ENCODE measurements around the gene AUTS2. TPM values are rescaled to one million over a fixed set of nuclear protein-coding genes. Genes with fewer than 3 reads are reported as not detected.
"Not testable (repeated sequence)": the region's sequence is repeated elsewhere in the genome, so short reads cannot be mapped to it uniquely, and the experiment has no call there.

AUTS2 gene
- total and polyA plus RNA-seq, 10 of the 15 experiments (the other 5 are each of a cell fraction or from before 2014, with no cell fraction given), result 6.4 to 55.6 (median 21.6) TPM

DNA sequence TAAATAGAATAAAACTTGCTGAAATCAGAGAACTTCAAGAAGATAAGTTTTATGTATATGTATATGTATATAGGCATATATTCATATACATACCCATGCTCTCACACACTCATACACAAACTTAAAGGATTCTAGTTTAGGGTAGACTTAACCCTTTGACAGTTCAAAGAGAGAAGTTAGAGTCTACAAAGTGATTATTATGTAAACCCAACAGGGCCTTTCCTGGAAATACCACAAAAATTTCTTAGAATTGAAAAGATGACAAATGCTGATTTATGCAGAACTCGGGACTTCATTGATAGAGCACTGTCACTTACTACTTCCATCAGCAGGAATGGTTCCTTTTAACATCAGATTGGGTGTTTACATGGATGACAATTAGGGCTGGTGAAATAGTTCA, 763.5 kb downstream of the AUTS2 start:
- ATAC-seq (no peak), FAIRE-seq (no peak), DNase-seq (ENCODE audit: low read depth, low spot score) (no peak)
- H3K4me1 ChIP-seq (ENCODE audit: control insufficient read depth, insufficient read depth, low read length), result no peaks in the 10 kb centered on the region
- no peak overlapping the region for H3K9ac ChIP-seq (ENCODE audit: control insufficient read depth, insufficient read depth, low read length)
- in situ Hi-C loops (cut with MboI) (no loop called here), intact Hi-C loops (cut with micrococcal nuclease; ENCODE audit: unreplicated experiment) (no loop called here)
- no peak overlapping the region for H3K4me2 ChIP-seq (ENCODE audit: control insufficient read depth, insufficient read depth)
- no peaks in the 10 kb centered on the region; a peak in 1 of 4 replicates for H3K36me3 ChIP-seq (ENCODE audit: control insufficient read depth in 2 of 2, insufficient read depth in 2 of 2, low read length in 1 of 2)
- H3K27me3 ChIP-seq (replicated peaks in 1 of 2; ENCODE audit: control insufficient read depth in 2 of 2, insufficient read depth in 2 of 2, low read length in 1 of 2), result no peaks in the 10 kb centered on the region
- no peak overlapping the region for H3K27ac ChIP-seq (ENCODE audit: control insufficient read depth, insufficient read depth)
- H4K20me1 ChIP-seq (ENCODE audit: control insufficient read depth, insufficient read depth), result no peaks in the 10 kb centered on the region
- 0% methylated on average over 1 of the region's 1 CpG for WGBS (ENCODE audit: insufficient coverage, insufficient replicate concordance, low lambda C conversion rate, missing lambda C conversion rate)
- TF ChIP-seq ASH2L (IDR thresholded peaks at IDR 0.05; ENCODE audit: borderline replicate concordance, low read depth) (no peak), KDM1A (IDR thresholded peaks at IDR 0.05; ENCODE audit: borderline replicate concordance) (no peak), TCF3 (IDR thresholded peaks at IDR 0.05; ENCODE audit: borderline replicate concordance, insufficient read depth, low read depth, low read length) (no peak), SREBF1 (IDR thresholded peaks at IDR 0.05; ENCODE audit: low read length) (no peak), JUND (IDR thresholded peaks at IDR 0.05; ENCODE audit: low read depth, low read length) (no peak)
- TF ChIP-seq, protein P1, sequence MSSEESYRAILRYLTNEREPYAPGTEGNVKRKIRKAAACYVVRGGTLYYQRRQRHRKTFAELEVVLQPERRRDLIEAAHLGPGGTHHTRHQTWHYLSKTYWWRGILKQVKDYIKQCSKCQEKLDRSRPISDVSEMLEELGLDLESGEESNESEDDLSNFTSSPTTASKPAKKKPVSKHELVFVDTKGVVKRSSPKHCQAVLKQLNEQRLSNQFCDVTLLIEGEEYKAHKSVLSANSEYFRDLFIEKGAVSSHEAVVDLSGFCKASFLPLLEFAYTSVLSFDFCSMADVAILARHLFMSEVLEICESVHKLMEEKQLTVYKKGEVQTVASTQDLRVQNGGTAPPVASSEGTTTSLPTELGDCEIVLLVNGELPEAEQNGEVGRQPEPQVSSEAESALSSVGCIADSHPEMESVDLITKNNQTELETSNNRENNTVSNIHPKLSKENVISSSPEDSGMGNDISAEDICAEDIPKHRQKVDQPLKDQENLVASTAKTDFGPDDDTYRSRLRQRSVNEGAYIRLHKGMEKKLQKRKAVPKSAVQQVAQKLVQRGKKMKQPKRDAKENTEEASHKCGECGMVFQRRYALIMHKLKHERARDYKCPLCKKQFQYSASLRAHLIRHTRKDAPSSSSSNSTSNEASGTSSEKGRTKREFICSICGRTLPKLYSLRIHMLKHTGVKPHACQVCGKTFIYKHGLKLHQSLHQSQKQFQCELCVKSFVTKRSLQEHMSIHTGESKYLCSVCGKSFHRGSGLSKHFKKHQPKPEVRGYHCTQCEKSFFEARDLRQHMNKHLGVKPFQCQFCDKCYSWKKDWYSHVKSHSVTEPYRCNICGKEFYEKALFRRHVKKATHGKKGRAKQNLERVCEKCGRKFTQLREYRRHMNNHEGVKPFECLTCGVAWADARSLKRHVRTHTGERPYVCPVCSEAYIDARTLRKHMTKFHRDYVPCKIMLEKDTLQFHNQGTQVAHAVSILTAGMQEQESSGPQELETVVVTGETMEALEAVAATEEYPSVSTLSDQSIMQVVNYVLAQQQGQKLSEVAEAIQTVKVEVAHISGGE (CRISPR knock-in tag; IDR thresholded peaks at IDR 0.05), result no peak
- TF ChIP-seq, protein P2, sequence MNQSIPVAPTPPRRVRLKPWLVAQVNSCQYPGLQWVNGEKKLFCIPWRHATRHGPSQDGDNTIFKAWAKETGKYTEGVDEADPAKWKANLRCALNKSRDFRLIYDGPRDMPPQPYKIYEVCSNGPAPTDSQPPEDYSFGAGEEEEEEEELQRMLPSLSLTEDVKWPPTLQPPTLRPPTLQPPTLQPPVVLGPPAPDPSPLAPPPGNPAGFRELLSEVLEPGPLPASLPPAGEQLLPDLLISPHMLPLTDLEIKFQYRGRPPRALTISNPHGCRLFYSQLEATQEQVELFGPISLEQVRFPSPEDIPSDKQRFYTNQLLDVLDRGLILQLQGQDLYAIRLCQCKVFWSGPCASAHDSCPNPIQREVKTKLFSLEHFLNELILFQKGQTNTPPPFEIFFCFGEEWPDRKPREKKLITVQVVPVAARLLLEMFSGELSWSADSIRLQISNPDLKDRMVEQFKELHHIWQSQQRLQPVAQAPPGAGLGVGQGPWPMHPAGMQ (IDR thresholded peaks at IDR 0.05; ENCODE audit: borderline replicate concordance), result no peak
- RAD21 ChIA-PET (ENCODE audit: unreplicated experiment), result no interaction called here
- BruUV-seq (replicated peaks), result no TSS peak
- CTCF ChIA-PET, result no interaction called here
- POLR2A ChIA-PET, result no interaction called here
- SMC1A ChIA-PET (ENCODE audit: uncharacterized antibody, unreplicated experiment), result no interaction called here
- H3K79me2 ChIP-seq (ENCODE audit: control insufficient read depth, insufficient read depth, low read length), result no peaks in the 10 kb centered on the region
- no peak overlapping the region for H3K4me3 ChIP-seq
- H3K9me3 ChIP-seq (replicated peaks; ENCODE audit: control insufficient read depth, insufficient read depth, low read length), result no peaks in the 10 kb centered on the region
- no peak overlapping the region for H2AFZ ChIP-seq (ENCODE audit: control insufficient read depth, low read depth, low read length)

DNA sequence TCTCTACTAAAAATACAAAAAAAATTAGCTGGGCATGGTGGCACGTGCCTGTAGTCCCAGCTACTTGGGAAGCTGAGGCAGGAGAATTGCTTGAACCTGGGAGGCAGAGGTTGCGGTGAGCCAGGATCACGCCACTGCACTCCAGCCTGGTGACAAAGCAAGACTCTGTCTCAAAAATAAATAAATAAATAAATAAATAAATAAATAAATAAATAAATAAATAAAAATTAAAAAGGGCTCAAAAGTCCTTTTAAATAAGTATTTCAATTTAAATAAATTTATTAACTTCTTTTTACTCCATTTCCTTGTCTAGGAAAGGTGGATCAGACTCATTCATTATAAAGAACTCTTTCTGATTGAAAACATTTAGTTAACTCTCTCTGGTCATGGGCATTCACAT, 766.1 kb downstream of the AUTS2 start:
- FAIRE-seq; H3K79me2 ChIP-seq (ENCODE audit: control insufficient read depth, insufficient read depth, low read length); H4K20me1 ChIP-seq (ENCODE audit: control insufficient read depth, insufficient read depth); H2AFZ ChIP-seq (ENCODE audit: control insufficient read depth, low read depth, low read length); POLR2A ChIA-PET; H3K4me1 ChIP-seq (ENCODE audit: control insufficient read depth, insufficient read depth, low read length); H3K4me2 ChIP-seq (ENCODE audit: control insufficient read depth, insufficient read depth); intact Hi-C loops (cut with micrococcal nuclease; ENCODE audit: unreplicated experiment); H3K27ac ChIP-seq (ENCODE audit: control insufficient read depth, insufficient read depth); BruUV-seq (replicated peaks); in situ Hi-C loops (cut with MboI); DNase-seq (ENCODE audit: low read depth, low spot score); H3K9ac ChIP-seq (ENCODE audit: control insufficient read depth, insufficient read depth, low read length); CTCF ChIA-PET; H3K36me3 ChIP-seq (ENCODE audit: control insufficient read depth in 2 of 2, insufficient read depth in 2 of 2, low read length in 1 of 2); H3K27me3 ChIP-seq (replicated peaks in 1 of 2; ENCODE audit: control insufficient read depth in 2 of 2, insufficient read depth in 2 of 2, low read length in 1 of 2); ATAC-seq; H3K4me3 ChIP-seq; H3K9me3 ChIP-seq (replicated peaks; ENCODE audit: control insufficient read depth, insufficient read depth, low read length); RAD21 ChIA-PET (ENCODE audit: unreplicated experiment): not testable (repeated sequence)
- SMC1A ChIA-PET (ENCODE audit: uncharacterized antibody, unreplicated experiment), result interaction anchor here (1.3 to 1.5 kb wide), 2 partner anchors 17 to 35 kb away, joined by 3 read pairs; no protein-coding TSS in a partner anchor
- WGBS (ENCODE audit: insufficient coverage, insufficient replicate concordance, low lambda C conversion rate, missing lambda C conversion rate), result 43% methylated on average over 3 of the region's 3 CpGs

All from GM12878 (cell line).